Caki2 (cell line): Measurements from ENCODE around the gene ARCN1. TPM values are rescaled to one million over a fixed set of nuclear protein-coding genes. Genes with fewer than 3 reads are reported as not detected.
A peak's percentile ranks its signal among the peaks of the same experiment; 100 is the strongest.
"Not testable (repeated sequence)": the region's sequence is repeated elsewhere in the genome, so short reads cannot be mapped to it uniquely, and the experiment has no call there.

Source experiments
- DNase-seq: peaks from one replicate; pipeline ENCODE4 v3.0.0-alpha.2; 2015; ENCODE audit warnings: low read depth
- in situ Hi-C: cut with HindIII; loops from 2 replicates; pipeline ENCODE4 v1.10.0; 2016; ENCODE audit warnings: low sequenced_read_pairs, low pct_unique_long_range_greater_than_20kb, mixed read lengths
- total RNA-seq: library from RNA; depleted of rRNA; stranded (reverse); fragments of >200 nt; shearing (Covaris generic); gene quantifications from 2 replicates; pipeline ENCODE4 v1.2.3, GENCODE V29; 2014; ENCODE audit warnings: low replicate concordance

Gene ARCN1
- total RNA-seq, 1 experiment from 2014 or later = 80.1 TPM

- in situ Hi-C loops = no loop called here
- no peak for DNase-seq
Observed at GRCh38 chr11:118596224-118597146, 24.3 kb downstream of the ARCN1 start.

GRCh38 chr11:118597556-118597955 lies 25.3 kb downstream of the ARCN1 start:
- in situ Hi-C loops = no loop called here
- DNase-seq = no peak

GRCh38 chr11:118602331-118602730 lies 30.1 kb downstream of the ARCN1 start:
- DNase-seq = no peak
- in situ Hi-C loops = no loop called here

GRCh38 chr11:118603709-118604108 lies 31.5 kb downstream of the ARCN1 start:
- DNase-seq, in situ Hi-C loops: not testable (repeated sequence)

GRCh38 chr11:118604566-118604965 lies 32.4 kb downstream of the ARCN1 start:
- no peak for DNase-seq
- in situ Hi-C loops = no loop called here

GRCh38 chr11:118605116-118605867 lies 33.1 kb downstream of the ARCN1 start:
- in situ Hi-C loops = no loop called here
- DNase-seq = no peak

DNA sequence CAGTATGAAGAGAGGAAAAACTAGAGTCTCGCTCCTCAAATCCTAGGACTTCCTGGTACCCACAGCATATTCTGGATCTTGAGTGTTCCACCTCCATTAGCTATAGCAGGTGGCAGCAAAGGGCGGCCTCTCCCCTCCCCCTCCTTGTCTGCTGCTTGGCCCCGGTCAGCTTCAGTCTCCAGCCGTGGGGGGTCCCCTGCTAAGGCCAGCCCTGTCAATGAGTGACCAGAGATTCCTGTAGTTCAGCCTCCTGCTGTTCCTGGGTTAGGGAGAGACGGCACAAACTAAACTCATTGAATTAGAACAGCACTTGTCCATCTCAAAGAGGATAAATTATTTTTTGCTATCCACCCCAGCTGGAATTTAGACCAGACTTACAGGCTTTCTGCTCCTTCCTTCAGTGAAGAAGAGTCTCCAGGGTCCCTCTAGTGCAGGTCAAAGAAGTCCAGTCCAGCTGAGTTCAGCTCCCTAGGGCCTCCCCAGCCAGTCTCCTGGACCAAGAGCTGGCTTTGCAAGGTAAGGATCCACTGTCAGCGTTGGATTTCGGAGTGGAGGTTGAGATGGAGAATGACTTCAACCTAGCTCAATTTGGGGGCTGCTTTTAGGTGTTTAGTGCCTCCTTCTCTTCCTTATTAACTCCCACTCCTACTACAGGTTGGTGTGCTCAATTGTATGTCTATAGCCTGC lies 34.1 kb downstream of the ARCN1 start:
- DNase-seq = peak; percentile 49
- in situ Hi-C loops = no loop called here

DNA sequence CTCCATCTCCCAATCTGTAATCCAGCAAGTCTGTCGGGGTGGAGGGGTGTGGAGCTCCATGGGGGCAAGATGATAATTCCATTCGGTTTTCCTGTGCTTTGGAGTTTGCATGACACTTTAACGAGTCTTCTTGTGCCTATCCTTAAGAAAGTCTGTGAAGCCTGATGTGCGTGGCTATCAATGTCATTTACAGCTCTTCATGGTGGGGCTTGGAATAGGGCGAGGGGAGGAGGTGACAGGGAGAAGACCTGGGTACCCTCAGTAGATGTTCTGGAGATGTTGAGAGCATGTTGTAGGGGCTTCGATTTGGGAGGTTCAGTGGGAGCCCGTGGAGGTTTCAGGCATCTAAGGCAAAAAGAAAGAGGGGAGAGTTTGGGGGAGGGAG lies 34.6 kb downstream of the ARCN1 start:
- in situ Hi-C loops = no loop called here
- no peak for DNase-seq

DNA sequence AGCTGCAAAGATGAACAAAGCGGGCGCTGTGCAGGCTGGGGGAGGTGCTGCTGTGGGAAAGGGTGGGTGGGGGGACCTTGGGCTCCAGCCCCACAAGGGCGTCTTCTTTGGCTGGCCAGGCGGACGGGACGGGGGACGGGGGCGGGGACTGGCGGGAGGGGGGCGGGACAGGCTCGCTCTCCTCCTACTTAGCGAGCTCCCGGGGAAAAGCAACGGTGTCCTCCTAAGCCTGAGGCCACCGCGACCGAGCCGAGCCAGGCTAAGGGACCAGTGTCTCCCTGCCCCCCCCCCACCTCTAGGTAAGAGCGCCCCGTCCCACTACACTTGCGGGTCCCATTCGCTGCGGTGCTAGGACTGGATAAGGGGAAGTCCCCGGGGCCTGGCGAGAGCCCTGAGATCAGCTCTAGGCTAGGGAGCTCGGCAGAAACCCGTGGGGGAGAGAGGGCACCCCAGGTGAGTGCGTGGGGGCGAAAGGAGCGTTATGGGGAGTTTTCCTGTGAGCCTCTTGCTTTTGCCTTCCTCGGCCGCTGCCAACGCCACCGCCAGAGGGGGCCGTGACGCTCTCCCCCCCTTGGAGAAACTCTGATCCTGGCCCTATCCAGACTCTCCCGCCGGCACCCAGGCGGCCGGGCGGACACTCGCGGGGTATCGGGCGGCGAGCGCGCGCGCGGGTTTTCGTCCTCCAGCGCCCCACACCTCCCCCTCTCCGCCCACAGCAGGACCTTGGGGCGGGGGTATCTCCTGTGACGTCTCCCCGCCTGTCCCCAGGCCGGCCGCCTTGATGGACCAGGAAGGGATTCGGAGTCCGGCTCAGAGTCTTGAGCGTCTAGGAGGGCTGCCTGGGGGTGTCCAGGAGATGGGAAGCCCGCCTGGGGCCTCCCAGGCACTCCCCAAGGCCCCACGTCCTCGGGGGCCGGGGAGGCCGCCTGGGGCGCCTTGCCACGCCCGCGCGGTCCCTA lies 35.5 kb downstream of the ARCN1 start, which contains the start of gene PHLDB1:
PHLDB1 (plus strand) TSS at position 215 of the 959 bp plus-strand sequence. CDS start 6,222 bp downstream, outside the sequence.
- DNase-seq = peak; percentile 53

GRCh38 chr11:118608360-118609227 lies 36.4 kb downstream of the ARCN1 start:
- no peak for DNase-seq
- in situ Hi-C loops = no loop called here

More for the DNA sequence above, 35.5 kb downstream of the ARCN1 start, which contains the start of gene PHLDB1:
- in situ Hi-C loops = no loop called here

DNA sequence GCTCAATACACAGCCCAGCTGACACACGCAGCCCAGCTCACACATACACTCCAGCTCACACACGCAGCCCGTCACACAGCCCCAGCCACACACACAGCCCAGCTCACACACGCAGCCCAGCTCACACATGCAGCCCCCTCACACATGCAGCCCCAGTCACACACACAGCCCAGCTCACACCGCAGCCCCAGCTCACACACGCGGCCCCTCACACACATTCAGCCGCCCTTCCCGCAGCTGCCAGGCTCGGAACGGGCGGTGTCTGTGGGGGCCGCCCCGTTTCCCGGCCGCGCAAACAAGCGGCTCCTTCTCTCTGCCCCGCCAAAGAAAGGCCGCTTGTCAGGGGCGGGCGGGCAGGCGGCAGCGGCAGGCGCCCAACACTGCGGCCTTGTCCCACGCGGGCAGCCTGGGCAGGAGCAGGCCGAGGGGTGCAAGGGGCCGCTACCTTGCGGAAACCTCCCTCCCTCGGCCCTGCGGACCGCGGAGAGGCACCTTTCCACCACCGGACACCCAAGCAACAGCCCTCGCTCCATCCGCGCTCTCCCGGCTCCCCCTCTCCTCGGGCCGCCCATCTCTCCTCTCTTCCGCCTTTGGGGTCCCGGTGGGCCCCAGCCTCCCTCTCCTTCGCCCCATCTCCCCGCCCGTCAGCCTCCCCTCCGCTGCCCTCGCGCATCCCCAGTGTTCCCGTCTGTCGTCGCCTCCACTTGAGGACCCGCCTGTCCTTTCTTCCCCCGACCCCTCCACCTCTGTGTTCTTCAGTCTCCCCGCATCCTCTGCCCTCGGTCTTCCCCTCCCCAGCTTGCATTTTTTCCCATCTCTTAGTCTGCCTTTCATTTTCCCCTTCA lies 37.4 kb downstream of the ARCN1 start:
- in situ Hi-C loops = no loop called here
- no peak for DNase-seq

GRCh38 chr11:118610225-118610772 lies 38.1 kb downstream of the ARCN1 start:
- no peak for DNase-seq
- in situ Hi-C loops = no loop called here

DNA sequence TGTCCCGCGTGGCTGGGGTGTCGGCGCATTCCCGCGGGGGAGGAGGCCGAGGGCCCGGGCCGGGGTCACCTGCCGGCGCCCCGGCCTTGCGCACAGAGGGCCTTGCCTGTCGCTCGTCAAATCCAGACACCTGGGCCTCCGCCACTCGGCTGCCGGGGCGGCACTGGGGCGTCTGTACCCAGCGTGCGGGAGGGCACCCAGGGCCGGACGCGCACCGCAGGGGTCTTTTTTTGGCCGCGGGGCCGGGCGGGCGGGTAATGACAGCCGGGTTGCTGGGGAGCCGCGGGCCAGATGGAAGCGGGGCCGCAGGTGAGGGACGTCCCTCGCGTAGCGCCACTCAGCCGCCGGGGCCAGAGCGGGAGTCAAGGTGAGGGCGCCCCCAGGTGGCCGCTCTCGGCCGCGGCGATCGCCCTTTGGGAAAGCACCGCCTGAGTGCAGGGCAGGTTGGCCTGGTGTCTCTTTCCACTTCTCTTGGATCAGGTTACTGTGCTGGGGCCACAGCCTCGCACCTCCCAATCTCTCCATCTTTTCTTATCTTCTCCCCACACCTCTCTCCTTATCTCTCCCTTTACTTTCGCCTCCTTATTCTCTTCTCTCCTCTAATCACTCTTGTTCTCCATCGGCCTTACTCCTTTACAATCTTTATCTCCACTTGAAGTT lies 38.7 kb downstream of the ARCN1 start:
- in situ Hi-C loops = no loop called here
- DNase-seq = no peak

GRCh38 chr11:118611433-118611795 lies 39.2 kb downstream of the ARCN1 start:
- in situ Hi-C loops, DNase-seq: not testable (repeated sequence)

GRCh38 chr11:118612378-118612777 lies 40.2 kb downstream of the ARCN1 start:
- in situ Hi-C loops = no loop called here
- DNase-seq = no peak
